H9 (cell line): Measurements from ENCODE around the gene CFAP97. TPM values are rescaled to one million over a fixed set of nuclear protein-coding genes. Genes with fewer than 3 reads are reported as not detected.

Experiments
- DNase-seq: peaks from one replicate; pipeline ENCODE4 v3.0.0-alpha.2; 2017
- H2AFZ ChIP-seq: one replicate; pipeline ENCODE4 v1.6.1; 2013; ENCODE audit warnings: mild to moderate bottlenecking, low read length, control low read depth, moderate library complexity
- H2AK5ac ChIP-seq: 2 replicates; pipeline ENCODE4 v1.6.1; 2013; ENCODE audit warnings: low read length, control low read depth, mixed read lengths; ENCODE audit not compliant: insufficient read length
- H2BK120ac ChIP-seq: one replicate; pipeline ENCODE4 v1.6.1; 2013; ENCODE audit warnings: low read depth, mild to moderate bottlenecking, low read length, control low read depth, inconsistent platforms; ENCODE audit not compliant: poor library complexity, severe bottlenecking
- H2BK12ac ChIP-seq: 2 replicates; pipeline ENCODE4 v1.6.1; 2013; ENCODE audit warnings: low read length, control low read depth, mixed read lengths, low read depth; ENCODE audit not compliant: insufficient read length
- H2BK15ac ChIP-seq: 2 replicates; pipeline ENCODE4 v1.6.1; 2013; ENCODE audit warnings: low read depth, low read length, control low read depth
- H2BK20ac ChIP-seq: one replicate; pipeline ENCODE4 v1.6.1; 2013; ENCODE audit warnings: low read depth, mild to moderate bottlenecking, low read length, control low read depth, inconsistent platforms; ENCODE audit not compliant: poor library complexity, severe bottlenecking
- H2BK5ac ChIP-seq: 2 replicates; pipeline ENCODE4 v1.6.1; 2013; ENCODE audit warnings: low read length, control low read depth, mixed read lengths; ENCODE audit not compliant: insufficient read length
- H3K14ac ChIP-seq: 2 replicates; pipeline ENCODE4 v1.6.1; 2013; ENCODE audit warnings: low read length, control low read depth; ENCODE audit not compliant: insufficient read depth
- H3K18ac ChIP-seq: 2 replicates; pipeline ENCODE4 v1.6.1; 2013; ENCODE audit warnings: low read depth, mild to moderate bottlenecking, mixed read lengths, low read length, control low read depth; ENCODE audit not compliant: insufficient read length
- H3K23ac ChIP-seq: 2 replicates; pipeline ENCODE4 v1.6.1; 2013; ENCODE audit warnings: low read length, control low read depth, mixed read lengths, low read depth; ENCODE audit not compliant: insufficient read length
- H3K23me2 ChIP-seq: 2 replicates; pipeline ENCODE4 v1.6.1; 2013; ENCODE audit warnings: low read depth, mild to moderate bottlenecking, mixed read lengths, low read length, control low read depth; ENCODE audit not compliant: insufficient read length, poor library complexity, severe bottlenecking
- H3K27ac ChIP-seq: 2 replicates; pipeline ENCODE4 v1.5.1; 2013; ENCODE audit warnings: low read length, control low read depth, mixed read lengths, low read depth; ENCODE audit not compliant: insufficient read length
- H3K27me3 ChIP-seq: 2 replicates; pipeline ENCODE4 v1.6.1; 2013; ENCODE audit warnings: low read length, control low read depth, inconsistent platforms; ENCODE audit not compliant: insufficient read depth
- H3K4ac ChIP-seq: 2 replicates; pipeline ENCODE4 v1.6.1; 2013; ENCODE audit warnings: low read depth, mild to moderate bottlenecking, control low read depth, inconsistent platforms, low read length, moderate library complexity
- H3K4me1 ChIP-seq: 2 replicates; pipeline ENCODE4 v1.6.1; 2013; ENCODE audit warnings: low read length, control low read depth, inconsistent platforms; ENCODE audit not compliant: insufficient read depth
- H3K4me2 ChIP-seq: 2 replicates; pipeline ENCODE4 v1.6.1; 2013; ENCODE audit warnings: low read length, control low read depth, mixed read lengths; ENCODE audit not compliant: insufficient read length, insufficient read depth
- H3K56ac ChIP-seq: 2 replicates; pipeline ENCODE4 v1.6.1; 2013; ENCODE audit warnings: low read depth, mild to moderate bottlenecking, mixed read lengths, low read length, control low read depth; ENCODE audit not compliant: insufficient read length
- H3K79me1 ChIP-seq: 2 replicates; pipeline ENCODE4 v1.6.1; 2013; ENCODE audit warnings: low read depth, mild to moderate bottlenecking, moderate library complexity, low read length, control low read depth, inconsistent platforms; ENCODE audit not compliant: insufficient read depth, poor library complexity, severe bottlenecking
- H3K79me2 ChIP-seq: 2 replicates; pipeline ENCODE4 v1.6.1; 2013; ENCODE audit warnings: low read length, control low read depth, inconsistent platforms; ENCODE audit not compliant: insufficient read depth
- H3K9ac ChIP-seq: 2 replicates; pipeline ENCODE4 v1.6.1; 2013; ENCODE audit warnings: low read length, control low read depth, mixed read lengths; ENCODE audit not compliant: insufficient read length; ENCODE audit errors: extremely low read depth
- H3K9me3 ChIP-seq: one replicate; pipeline ENCODE4 v1.6.1; 2013; ENCODE audit warnings: low read depth, low read length, inconsistent platforms; ENCODE audit not compliant: control insufficient read depth
- H3T11ph ChIP-seq: one replicate; pipeline ENCODE4 v1.6.1; 2013; ENCODE audit warnings: mild to moderate bottlenecking, low read length, control low read depth, inconsistent platforms
- H4K20me1 ChIP-seq: one replicate; pipeline ENCODE4 v1.6.1; 2013; ENCODE audit not compliant: control insufficient read depth, insufficient read length, insufficient read depth
- H4K5ac ChIP-seq: 2 replicates; pipeline ENCODE4 v1.6.1; 2013; ENCODE audit warnings: low read depth, mild to moderate bottlenecking, mixed read lengths, low read length, control low read depth; ENCODE audit not compliant: insufficient read length
- H4K8ac ChIP-seq: replicated peaks from 2 replicates; pipeline ENCODE4 v1.6.1; 2013; ENCODE audit warnings: low read length, control low read depth, mixed read lengths, low read depth; ENCODE audit not compliant: insufficient read length
- H4K91ac ChIP-seq: 2 replicates; pipeline ENCODE4 v1.6.1; 2013; ENCODE audit warnings: low read depth, mild to moderate bottlenecking, moderate library complexity, mixed read lengths, low read length, control low read depth; ENCODE audit not compliant: insufficient read length
- H3K27ac Mint-ChIP-seq, 3 experiments: 2 replicates in 2 of 3; 3 replicates in 1 of 3; pipeline ENCODE4 v1.8.0; 2020 to 2021; ENCODE audit warnings: mixed read lengths in 3 of 3, mild to moderate bottlenecking in 1 of 3, moderate library complexity in 1 of 3
- H3K27me3 Mint-ChIP-seq: 2 replicates; pipeline ENCODE4 v1.8.0; 2021; ENCODE audit warnings: low read depth, mild to moderate bottlenecking, moderate library complexity, mixed read lengths
- H3K36me3 Mint-ChIP-seq, 3 experiments: 2 replicates in 2 of 3; 3 replicates in 1 of 3; pipeline ENCODE4 v1.8.0; 2020 to 2021; ENCODE audit warnings: low read depth in 3 of 3, mixed read lengths in 3 of 3; ENCODE audit not compliant: insufficient read depth in 1 of 3
- H3K4me1 Mint-ChIP-seq, 2 experiments: 2 replicates each; pipeline ENCODE4 v1.8.0; 2020; ENCODE audit warnings: mixed read lengths in 2 of 2
- H3K4me3 Mint-ChIP-seq, 2 experiments: 2 replicates in 1 of 2; 3 replicates in 1 of 2; pipeline ENCODE4 v1.8.0; 2020 to 2021; ENCODE audit warnings: mild to moderate bottlenecking in 2 of 2, mixed read lengths in 2 of 2, moderate library complexity in 1 of 2
- H3K9me3 Mint-ChIP-seq, 2 experiments: 2 replicates in 1 of 2; 3 replicates in 1 of 2; pipeline ENCODE4 v1.8.0; 2020; ENCODE audit warnings: mild to moderate bottlenecking in 2 of 2, mixed read lengths in 2 of 2, moderate library complexity in 1 of 2
- CTCF ChIP-seq: fragments of 200-600 bp; sonication (generic); conservative IDR thresholded peaks from 3 replicates; pipeline ENCODE4 v1.8.0; 2021; ENCODE audit warnings: antibody characterized with exemption, mild to moderate bottlenecking
- WGBS: extraction: QIAGEN DNeasy Blood & Tissue Kit; methylation state at CpG from one replicate; pipeline ENCODE4 v1.1.7; 2013; ENCODE audit warnings: missing lambda C conversion rate, low lambda C conversion rate, mixed read lengths; ENCODE audit not compliant: insufficient read length; ENCODE audit errors: extremely low coverage; 5-methylcytosine and 5-hydroxymethylcytosine counted together
- total RNA-seq: library from RNA; stranded (reverse); gene quantifications from 2 replicates; pipeline ENCODE4 v1.2.1, GENCODE V29; 2021

CFAP97 gene
- total RNA-seq, 1 experiment from 2014 or later: 39.3 TPM

GRCh38 chr4:185167234-185167633 is 36.6 kb downstream of the CFAP97 start:
- Histone ChIP-seq H3K18ac (no peak overlapping the region), H4K91ac (no peak overlapping the region), H3K9me3 (no peaks in the 10 kb centered on the region), H3K27ac (no peak overlapping the region), H3K23me2 (no peaks in the 10 kb centered on the region), H2BK15ac (no peak overlapping the region), H4K5ac (no peak overlapping the region), H4K8ac (no peak overlapping the region), H2BK20ac (no peak overlapping the region), H3K4ac (no peak overlapping the region), H3K79me2 (no peaks in the 10 kb centered on the region), H2AK5ac (no peak overlapping the region), H3K56ac (no peak overlapping the region), H4K20me1 (no peaks in the 10 kb centered on the region), H3K14ac (no peak overlapping the region), H2BK5ac (no peak overlapping the region), H3K4me2 (no peak overlapping the region), H2AFZ (no peak overlapping the region), H3K27me3 (no peaks in the 10 kb centered on the region), H3K79me1 (no peaks in the 10 kb centered on the region), H3K23ac (no peak overlapping the region), H3T11ph (no peak overlapping the region), H3K9ac (no peak overlapping the region), H2BK12ac (no peak overlapping the region), H2BK120ac (no peak overlapping the region), H3K4me1 (no peaks in the 10 kb centered on the region; the same call in 1 of the 2 replicates)
- Mint-ChIP-seq H3K27me3 (no peaks in the 10 kb centered on the region), H3K36me3 (peaks cover 16 to 37% (median 29%) of the 10 kb centered on the region in 3 experiments), H3K9me3 (no peaks in the 10 kb centered on the region), H3K4me3 (no peak overlapping the region), H3K27ac (peak overlapping the region in 1 of 3 experiments; percentile 52; a peak in 2 of 7 replicates), H3K4me1 (peaks cover 8 to 9% of the 10 kb centered on the region in 2 experiments)
- no CpG with 5 or more reads among the region's 9 CpGs for WGBS
- DNase-seq: no peak
- no peak for TF ChIP-seq CTCF
